GM12892 (cell line): ENCODE data around the gene SERPINB7.

Source experiments
- POLR2A ChIP-seq: IDR thresholded peaks from 2 replicates; pipeline ENCODE4 v1.6.1; 2011; ENCODE audit warnings: low read depth, low read length, control low read depth
- POLR2AphosphoS5 ChIP-seq: IDR thresholded peaks from 2 replicates; pipeline ENCODE4 v1.6.1; 2011; ENCODE audit warnings: low read depth, low read length, control low read depth

- TF ChIP-seq POLR2A (no peak), POLR2AphosphoS5 (no peak)
Observed at GRCh38 chr18:63741769-63742168, 33.4 kb upstream of the SERPINB7 start.
